Inferior parietal cortex (tissue), 1 donor: ENCODE data around the gene SCN5A.
A peak's percentile ranks its signal among the peaks of the same experiment; 100 is the strongest.

ENCODE experiments used
- DNase-seq: peaks from one replicate; pipeline ENCODE4 v3.0.0-alpha.2; 2016; ENCODE audit errors: extremely low spot score

Gene SCN5A

DNA sequence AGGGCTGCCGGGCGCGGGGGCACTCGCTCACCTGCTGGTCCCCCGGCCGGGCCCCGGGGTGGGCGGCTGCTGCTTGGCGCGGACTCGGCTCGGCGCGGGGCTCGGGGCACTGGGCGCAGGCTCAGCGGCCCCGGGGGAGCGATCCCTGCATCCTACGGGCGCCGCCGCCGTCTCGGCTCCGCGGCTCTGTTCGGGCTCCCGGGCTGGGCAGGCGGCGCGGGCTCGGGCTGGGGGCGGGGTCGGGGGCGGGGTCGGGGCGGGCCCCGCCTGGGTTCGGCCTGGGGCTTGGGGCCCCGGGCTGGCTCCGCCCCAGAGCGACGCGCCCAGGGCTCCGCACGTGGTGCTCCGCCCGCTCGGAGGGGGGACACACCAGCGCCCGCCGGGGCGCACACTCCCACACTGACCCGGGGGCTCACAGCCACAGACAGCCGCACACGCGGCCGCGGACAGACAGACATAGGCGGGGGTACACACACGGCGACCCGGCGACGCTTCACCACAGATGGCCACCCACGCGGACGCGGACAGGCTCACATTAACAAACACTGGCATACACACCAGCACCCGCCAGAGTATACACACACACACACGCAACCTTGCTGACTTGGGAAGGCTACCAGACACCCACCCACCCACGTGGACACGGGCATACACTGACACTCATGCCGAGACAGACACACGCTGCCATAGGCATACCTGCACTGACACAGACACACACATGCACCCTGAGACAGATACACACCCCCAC, at the start of gene SCN5A:
Gene SCN5A (minus strand): TSS at position 188 of the 748 bp plus-strand sequence. CDS start 16,380 bp downstream, outside the sequence.
- no peak for DNase-seq

- DNase-seq, result no peak
Observed at GRCh38 chr3:38698760-38699159, 49.3 kb upstream of the SCN5A start.

DNA sequence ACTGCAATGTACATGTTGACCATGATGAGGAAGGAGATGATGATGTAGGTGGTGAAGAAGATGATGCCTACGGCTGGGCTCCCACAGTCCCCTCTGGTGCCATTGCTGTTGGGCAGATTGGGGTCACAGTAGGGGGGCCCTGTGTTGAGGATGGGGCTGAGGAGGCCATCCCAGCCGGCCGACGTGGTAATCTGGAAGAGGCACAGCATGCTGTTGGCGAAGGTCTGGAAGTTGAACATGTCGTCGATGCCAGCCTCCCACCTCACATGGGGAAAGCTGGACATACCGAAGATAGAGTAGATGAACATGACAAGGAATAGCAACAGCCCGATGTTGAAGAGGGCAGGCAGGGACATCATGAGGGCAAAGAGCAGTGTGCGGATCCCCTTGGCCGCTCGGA, 48.6 kb upstream of the SCN5A start:
- DNase-seq, result no peak

GRCh38 chr3:38696034-38696433, 46.5 kb upstream of the SCN5A start:
- DNase-seq, result no peak

- no peak for DNase-seq
Observed at GRCh38 chr3:38690185-38690584, 40.7 kb upstream of the SCN5A start.

DNA sequence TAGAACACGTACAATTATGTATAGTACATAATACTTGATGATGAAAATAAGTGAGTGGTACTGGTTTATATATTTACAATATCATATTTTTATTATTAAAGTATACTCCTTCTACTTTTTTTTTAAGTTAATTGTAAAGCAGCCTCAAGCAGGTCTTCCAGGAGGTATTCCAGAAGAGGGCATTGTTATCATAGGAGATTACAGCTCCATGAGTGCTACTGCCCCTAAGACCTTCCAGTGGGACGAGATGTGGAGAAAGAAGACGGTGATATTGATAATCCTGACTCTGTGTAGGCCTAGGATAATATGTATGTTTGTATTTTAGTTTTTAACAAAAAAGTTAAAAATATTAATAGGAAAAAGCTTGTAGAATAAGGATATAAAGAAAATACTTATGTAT, 40.3 kb upstream of the SCN5A start:
- DNase-seq, result no peak

GRCh38 chr3:38689346-38689745, 39.9 kb upstream of the SCN5A start:
- no peak for DNase-seq

DNA sequence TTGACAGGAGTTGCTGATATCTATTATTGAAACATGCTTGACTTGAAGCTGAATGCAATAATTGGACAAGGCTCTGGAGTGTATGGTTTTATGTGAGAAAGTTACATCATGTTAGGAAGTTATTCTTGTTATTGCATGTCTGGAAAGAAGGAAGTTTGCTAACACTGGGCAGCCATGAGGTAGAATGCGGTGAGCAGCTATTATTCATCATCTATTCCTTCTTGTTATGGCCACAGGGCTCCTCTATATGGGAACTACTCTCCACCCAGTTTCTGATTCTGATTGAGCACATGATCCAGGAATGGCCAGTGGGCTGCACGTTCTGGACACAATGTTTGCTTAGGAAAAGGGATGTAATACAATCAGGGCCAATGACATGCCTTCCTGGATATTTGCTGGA, 37.8 kb upstream of the SCN5A start:
- DNase-seq, result no peak

DNA sequence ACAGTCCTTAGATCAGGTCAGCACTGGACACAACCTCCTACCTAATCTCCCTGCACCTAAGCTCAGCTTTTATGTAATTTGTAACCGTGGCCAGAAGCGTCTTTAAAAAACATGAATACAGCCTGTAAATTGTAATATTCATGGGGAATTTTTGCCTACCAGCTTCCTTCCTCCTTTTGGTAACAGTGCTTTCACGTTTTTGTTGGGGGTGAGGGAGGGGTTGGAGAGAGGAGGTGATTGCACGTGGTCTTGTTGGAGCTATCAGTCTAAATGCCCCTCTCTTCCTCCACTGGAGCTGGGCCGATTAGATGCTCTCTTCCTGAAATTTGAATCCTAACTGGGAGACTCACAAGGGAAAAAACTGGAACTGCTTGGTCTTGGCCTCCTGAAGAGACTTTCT, 35.1 kb upstream of the SCN5A start:
- DNase-seq, result no peak

DNA sequence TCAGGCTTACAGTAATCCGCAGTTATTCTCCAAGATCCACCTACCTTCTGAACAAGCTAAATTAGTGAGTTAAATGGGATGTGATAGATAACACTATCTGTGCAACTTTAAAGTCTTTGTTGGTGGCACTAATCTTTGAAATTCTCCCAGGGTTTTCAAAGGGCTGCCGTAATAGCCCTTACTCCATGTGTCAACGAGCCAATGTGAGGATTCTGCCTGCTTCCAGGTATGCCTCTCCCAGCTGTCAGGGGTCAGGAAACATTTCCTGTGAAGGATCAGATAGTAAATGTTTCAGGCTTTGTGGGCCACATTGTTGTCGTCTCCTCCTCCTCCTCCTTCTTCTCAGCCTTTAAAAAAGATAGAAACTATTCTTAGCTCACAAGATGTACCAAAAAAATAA, 20.2 kb upstream of the SCN5A start:
- no peak for DNase-seq

GRCh38 chr3:38662544-38662943, 13.1 kb upstream of the SCN5A start:
- DNase-seq, result no peak

DNA sequence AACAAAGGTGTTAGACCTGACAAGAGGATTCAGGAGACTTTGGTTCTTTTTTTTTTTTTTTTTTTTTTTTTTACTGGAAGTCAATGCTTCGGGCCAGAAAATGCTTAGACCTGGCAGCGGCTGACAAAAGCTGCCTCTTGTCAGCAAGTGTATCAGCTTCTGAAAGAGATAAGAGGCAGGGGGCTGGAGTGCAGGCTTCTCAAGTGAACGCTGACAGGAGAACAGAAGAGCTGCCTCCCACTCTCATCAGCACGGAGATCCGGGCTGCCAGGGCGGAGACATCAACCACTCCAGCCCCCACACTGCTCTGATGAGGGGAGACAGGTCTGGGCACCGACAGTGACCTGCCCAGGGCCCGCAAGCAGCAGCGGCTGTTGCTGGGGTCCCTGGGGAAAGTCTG, 9.4 kb upstream of the SCN5A start:
- no peak for DNase-seq

- DNase-seq, result no peak
Observed at GRCh38 chr3:38657369-38657768, 7.9 kb upstream of the SCN5A start.

- DNase-seq, result peak; percentile 58
Observed at GRCh38 chr3:38655708-38656300, 6.3 kb upstream of the SCN5A start.

- no peak for DNase-seq
Observed at GRCh38 chr3:38653685-38654537, 4.4 kb upstream of the SCN5A start.

- DNase-seq, result no peak
Observed at GRCh38 chr3:38652934-38653333, 3.4 kb upstream of the SCN5A start.

DNA sequence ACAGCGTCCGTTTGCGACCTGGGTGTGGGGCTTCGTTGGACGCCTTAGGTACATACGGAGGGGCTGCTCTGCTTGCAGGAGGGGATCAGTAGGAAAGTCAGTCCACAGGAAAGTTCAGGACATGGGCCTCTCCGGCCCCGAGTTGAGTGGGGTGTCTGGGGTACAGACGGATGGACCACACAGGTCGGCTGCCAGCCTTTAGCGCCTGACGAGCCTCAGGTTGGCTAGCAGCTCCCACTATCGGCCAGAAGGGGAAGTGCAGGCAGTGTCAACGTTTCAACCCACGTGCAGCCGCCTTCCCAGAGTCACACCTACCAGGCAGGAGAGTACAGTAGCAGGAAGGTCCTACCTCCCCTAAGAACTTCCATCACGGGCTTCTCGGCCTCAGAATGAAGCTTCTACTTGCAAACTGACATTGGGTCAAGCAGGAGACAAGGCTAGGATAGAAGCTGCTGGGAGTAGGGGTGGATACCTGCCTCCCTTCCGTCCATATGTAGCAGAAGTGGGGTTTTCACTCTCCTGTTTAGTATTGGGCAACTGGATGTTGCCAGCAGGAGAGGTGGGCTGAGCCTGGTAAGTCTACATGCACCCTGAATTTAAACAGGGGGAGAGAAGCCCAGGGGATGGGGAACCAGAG, 1.8 kb upstream of the SCN5A start:
- DNase-seq, result peak; percentile 60

DNA sequence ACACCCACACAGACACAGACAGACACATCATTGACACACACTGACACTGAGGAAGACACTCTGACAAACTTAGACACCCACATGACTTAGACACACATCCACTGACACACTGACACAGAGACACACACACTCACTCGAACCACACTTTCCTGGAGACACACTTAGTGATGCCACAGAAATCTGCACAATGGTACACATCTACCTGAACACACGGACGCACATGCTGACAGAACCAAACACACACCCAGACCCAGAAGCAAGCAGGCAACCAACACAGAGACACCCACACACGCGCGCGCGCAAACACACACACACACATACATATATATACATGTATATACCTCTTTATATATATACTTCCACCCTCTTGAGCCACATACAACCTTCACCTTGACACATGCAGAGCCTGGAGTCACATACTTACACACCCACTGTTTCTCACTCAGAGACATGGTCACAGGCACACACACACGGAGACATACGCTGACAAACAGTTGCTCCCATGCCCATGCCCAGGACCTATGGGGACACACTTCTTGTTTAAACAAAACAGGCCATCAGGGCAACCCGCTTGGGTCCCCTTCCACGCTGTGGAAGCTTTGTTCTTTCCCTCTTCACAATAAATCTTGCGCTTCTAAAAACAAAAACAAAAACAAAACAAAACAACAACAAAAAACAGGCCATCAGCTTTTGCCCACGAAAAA, 913 bp upstream of the SCN5A start:
- no peak for DNase-seq

GRCh38 chr3:38648659-38649499, 608 bp downstream of the SCN5A start:
- DNase-seq, result no peak

- DNase-seq, result no peak
Observed at GRCh38 chr3:38648024-38648658, 1.3 kb downstream of the SCN5A start.
